ENCODE results near the gene POFUT1.

DNA sequence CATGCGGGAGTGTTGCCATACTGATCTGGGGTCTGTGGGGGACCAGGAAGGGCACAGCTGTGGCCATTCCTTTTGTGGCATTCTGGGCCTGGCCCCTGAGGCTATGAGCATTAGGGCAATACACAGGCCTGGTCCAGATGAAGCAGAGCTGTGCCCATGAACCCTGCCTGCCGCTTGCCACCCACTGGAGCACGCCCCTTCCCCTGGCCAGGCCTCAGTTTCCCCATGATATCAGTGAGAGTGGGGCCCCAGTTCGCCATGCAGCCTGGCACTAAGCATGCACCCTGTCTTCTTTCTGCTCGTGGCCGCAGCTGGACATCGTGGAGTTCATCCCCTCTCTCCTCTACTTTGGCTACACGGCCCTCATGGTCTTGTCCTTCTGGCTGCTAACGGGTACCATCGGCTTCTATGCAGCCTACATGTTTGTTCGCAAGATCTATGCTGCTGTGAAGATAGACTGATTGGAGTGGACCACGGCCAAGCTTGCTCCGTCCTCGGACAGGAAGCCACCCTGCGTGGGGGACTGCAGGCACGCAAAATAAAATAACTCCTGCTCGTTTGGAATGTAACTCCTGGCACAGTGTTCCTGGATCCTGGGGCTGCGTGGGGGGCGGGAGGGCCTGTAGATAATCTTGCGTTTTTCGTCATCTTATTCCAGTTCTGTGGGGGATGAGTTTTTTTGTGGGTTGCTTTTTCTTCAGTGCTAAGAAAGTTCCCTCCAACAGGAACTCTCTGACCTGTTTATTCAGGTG is 42.5 kb upstream of the POFUT1 start:
- TF ChIP-seq, protein P1, sequence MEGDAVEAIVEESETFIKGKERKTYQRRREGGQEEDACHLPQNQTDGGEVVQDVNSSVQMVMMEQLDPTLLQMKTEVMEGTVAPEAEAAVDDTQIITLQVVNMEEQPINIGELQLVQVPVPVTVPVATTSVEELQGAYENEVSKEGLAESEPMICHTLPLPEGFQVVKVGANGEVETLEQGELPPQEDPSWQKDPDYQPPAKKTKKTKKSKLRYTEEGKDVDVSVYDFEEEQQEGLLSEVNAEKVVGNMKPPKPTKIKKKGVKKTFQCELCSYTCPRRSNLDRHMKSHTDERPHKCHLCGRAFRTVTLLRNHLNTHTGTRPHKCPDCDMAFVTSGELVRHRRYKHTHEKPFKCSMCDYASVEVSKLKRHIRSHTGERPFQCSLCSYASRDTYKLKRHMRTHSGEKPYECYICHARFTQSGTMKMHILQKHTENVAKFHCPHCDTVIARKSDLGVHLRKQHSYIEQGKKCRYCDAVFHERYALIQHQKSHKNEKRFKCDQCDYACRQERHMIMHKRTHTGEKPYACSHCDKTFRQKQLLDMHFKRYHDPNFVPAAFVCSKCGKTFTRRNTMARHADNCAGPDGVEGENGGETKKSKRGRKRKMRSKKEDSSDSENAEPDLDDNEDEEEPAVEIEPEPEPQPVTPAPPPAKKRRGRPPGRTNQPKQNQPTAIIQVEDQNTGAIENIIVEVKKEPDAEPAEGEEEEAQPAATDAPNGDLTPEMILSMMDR (conservative IDR thresholded peaks at IDR 0.05; ENCODE audit: low read depth, low read length), result no peak
- TF ChIP-seq EZH2phosphoT487 (IDR thresholded peaks at IDR 0.05; ENCODE audit: borderline replicate concordance, low read length), result no peak
- TF ChIP-seq EZH2 (IDR thresholded peaks at IDR 0.05; ENCODE audit: low read length, unreplicated experiment), result no peak
